NK-92 (cell line): Measurements from ENCODE around the gene KLHL26.
"Not testable (repeated sequence)": the region's sequence is repeated elsewhere in the genome, so short reads cannot be mapped to it uniquely, and the experiment has no call there.

Source experiments
- DNase-seq: peaks from one replicate; lab custom pipeline; 2025; ENCODE audit not compliant: unreplicated experiment; lab: John Stamatoyannopoulos, UW

KLHL26 gene

DNA sequence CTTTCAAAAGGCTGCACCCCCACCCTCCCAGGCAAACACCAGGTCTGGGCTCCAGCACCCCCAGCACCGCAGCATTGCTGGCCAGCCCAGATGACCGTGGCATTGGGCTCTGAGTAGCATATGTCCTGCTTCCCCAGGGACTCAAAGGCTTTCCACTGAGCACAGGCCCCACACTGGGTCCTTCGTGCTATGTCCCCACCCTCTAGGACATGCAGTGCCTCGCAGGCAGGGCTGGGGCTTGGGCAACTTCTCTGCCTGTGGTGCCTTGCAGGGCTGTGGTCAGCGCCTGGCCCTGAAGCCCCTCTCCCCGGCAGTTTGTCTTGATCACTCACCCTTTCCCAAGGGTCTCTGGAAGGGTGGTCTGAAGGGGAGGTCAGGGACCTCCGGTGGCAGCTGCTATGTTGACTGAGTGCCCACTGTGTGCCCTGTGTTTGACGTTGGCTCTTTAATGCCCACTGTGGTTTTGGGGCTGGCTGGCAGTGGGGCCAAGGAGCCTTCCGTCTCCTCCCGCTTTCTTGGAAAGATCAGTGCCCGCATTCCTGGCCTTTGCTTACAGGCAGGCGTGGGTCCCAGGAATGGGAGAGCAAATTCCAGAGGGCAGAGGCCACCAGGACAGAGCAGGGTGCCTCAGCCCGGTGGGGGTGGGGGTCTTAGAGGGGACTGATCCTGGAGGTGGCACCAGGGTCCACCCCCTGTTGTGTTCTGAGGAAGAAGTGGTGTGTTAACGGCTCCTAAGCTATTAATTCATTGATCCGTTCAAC, 26.3 kb downstream of the KLHL26 start:
- DNase-seq = no peak

DNA sequence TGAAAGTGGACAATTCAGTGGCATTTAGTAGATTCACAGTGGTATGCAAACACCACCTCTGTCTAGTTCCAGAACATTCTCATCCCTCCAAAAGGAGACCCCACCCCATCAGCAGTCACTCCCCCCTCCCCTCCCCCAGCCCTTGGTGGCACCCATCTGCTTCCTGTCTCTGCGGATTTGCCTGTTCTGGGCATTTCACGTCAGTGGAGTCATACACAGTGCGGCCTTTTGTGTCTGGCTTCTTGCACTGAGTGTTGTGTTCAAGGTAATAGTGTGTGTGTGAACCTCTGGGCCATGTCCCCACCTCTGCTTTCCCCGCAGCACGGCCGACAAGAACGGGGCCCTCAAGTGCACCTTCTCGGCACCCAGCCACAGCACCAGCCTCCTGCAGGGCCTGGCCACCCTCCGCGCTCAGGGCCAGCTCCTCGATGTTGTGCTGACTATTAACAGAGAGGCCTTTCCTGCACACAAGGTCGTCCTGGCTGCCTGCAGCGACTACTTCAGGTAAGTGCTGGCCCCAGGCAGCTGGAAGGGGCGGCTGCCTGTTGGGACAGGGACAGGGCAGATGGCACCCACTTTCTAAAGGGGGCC, 27.2 kb downstream of the KLHL26 start:
- DNase-seq = no peak

DNA sequence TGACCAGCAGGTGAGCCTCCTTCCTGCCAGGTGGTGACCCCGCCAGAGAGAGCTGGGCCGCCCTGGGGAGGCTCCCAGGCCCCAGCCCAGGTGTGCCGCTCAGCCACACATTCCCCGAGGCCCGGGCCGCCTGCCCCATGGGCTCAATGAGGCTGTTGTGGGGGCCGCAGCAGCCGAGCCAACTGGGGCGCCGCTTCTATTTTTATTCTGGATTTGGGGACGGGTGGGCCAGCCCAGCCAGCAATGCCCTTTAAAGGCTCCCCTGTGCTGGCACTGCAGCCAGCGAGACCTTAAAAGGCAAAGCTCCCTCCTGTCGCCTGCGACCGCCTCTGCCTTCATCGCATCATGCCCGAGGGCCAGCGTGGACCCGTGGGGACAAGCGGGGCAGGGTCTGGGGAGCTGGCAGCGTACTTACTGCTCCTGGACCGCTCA, 29.0 kb downstream of the KLHL26 start:
- no peak for DNase-seq

GRCh38 chr19:18666317-18666716, 29.5 kb downstream of the KLHL26 start:
- no peak for DNase-seq

DNA sequence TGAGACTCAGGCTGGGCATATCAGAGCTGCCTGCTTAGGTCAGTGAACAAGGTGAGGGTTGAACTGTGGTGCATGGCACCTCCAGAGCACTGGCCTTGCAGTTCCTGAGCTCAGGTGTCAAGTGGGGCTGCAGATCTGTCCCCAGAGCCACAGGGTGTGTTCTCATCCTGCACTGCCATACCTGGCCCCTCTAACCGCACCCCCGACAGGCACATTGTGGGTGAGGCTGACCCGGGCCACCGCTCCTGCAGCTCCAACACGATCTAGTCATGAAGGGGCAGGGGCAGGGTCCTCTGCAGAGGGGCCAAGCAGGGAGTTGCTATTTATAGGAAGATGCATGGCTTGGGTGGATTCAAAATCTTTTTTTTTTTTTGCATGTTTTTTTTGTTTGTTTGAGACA, 30.0 kb downstream of the KLHL26 start:
- no peak for DNase-seq

DNA sequence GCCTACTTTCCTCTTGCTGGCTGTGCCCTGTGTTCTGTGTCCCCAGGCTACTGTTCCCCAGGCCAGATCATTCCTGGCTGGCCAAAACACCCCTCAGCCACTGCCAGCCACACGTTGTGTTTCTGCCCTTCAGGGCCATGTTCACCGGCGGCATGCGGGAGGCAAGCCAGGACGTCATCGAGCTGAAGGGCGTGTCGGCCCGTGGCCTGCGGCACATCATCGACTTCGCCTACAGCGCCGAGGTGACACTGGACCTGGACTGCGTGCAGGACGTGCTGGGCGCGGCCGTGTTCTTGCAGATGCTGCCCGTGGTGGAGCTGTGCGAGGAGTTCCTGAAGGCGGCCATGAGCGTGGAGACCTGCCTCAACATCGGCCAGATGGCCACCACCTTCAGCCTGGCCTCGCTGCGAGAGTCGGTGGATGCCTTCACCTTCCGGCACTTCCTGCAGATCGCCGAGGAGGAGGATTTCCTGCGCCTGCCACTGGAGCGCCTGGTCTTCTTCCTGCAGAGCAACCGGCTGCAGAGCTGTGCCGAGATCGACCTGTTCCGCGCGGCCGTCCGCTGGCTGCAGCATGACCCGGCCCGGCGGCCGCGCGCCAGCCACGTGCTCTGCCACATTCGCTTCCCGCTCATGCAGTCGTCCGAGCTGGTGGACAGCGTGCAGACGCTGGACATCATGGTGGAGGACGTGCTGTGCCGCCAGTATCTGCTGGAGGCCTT, 30.9 kb downstream of the KLHL26 start:
- no peak for DNase-seq

DNA sequence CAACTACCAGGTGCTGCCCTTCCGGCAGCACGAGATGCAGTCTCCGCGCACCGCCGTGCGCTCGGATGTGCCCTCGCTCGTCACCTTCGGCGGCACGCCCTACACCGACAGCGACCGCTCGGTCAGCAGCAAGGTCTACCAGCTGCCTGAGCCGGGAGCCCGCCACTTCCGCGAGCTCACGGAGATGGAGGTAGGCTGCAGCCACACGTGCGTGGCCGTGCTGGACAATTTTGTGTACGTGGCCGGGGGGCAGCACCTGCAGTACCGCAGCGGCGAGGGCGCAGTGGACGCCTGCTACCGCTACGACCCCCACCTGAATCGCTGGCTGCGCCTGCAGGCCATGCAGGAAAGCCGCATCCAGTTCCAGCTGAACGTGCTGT, 31.4 kb downstream of the KLHL26 start:
- DNase-seq = no peak

DNA sequence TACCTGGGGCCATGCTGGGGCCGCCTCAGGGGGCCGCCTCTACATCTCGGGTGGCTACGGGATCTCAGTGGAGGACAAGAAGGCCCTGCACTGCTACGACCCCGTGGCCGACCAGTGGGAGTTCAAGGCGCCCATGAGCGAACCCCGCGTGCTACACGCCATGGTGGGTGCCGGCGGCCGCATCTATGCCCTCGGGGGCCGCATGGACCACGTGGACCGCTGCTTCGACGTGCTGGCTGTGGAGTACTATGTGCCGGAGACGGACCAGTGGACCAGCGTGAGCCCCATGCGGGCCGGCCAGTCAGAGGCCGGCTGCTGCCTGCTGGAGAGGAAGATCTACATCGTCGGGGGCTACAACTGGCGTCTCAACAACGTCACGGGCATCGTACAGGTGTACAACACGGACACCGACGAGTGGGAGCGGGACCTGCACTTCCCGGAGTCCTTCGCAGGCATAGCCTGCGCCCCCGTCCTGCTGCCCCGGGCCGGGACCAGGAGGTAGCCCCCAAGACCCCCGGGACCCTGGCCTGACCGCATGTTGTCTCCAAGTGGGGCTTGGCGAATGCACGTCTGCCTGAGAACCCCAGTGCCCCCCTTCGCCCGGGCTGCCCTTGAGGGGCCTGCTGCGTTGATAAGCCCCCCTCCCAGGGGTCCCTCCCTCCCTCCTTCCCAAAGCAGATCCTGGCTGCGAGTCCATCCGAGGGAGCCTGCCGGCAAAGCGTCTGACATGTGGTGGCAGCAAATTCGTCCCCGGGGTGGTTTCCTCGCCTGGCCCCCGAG, 32.1 kb downstream of the KLHL26 start:
- no peak for DNase-seq

- DNase-seq = no peak
These were observed 32.6 kb downstream of the KLHL26 start for GRCh38 chr19:18669524-18669817.

- no peak for DNase-seq
These were observed 33.1 kb downstream of the KLHL26 start for GRCh38 chr19:18669883-18670282.

DNA sequence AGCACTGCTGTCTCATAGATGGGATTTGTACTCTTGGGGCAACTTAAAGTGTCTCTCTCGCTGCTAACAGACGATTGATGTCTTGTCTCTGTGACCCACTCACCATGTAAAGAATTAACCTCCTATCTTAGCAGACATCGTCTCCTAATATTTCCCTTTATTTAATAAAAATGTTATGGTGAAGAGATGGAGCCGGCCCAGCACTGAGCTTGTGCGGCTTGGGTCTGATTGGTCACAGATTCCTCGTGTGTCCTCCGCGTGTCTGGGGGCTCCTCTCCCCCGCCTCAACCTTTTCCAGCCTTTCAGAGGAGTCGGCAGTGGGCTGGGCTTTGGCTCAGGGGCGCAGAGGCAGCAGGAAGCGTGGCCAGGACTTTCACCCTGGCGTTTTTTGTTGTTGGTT, 33.5 kb downstream of the KLHL26 start:
- DNase-seq = no peak

DNA sequence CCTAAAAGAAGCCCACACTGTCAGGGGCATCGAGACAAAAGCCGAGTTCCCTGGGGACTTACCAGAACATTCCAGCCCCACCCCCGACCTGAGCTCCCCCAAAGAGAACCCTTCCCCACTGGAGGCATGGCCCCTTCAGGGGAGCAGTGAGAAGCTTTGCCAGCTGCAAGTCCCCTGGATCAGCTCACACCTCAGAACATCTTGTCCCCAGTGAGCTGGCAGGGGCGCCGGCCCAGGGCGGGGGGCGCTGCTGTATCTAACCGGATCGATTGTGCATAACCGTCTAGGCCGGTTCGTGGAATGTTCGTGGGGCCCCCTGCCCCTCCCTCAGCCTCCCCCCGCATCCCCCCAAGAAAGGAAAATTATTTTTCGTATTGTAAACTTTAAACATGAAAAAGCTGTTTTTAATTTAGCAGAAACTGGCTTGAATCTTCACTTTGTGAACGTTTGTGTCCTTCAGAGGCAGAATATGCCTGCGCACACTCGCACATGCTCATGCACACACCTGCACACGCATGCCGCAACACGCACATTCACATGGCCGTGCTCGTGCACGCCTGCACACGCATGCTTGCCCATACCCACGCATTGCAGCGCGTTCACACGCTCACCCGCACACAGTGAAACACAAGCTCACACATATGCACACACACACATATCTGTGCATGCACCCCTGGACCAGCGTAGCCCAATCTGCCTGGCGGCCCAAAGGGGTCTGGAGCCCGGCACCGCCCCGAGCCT, 34.6 kb downstream of the KLHL26 start:
- DNase-seq = no peak

DNA sequence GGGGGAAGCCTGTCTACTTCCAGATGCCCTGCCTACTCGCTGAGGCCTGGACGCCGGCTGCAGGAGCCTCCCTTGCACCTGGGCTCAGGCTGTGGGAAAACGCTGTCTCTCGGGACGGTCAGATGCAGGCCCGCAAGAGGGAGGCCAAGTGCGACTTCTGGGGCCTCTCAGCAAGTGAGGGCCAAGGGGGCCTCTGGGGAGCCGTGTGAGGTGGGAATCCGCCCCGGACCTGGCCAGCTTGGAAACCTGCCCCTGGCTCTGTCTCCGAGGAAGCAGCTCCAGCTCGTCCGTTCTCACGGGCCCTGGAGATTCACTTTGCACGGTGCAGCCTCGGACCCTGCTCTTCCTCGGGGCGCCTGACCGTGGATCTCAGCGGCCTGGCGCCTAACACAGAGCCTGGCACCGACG, 35.2 kb downstream of the KLHL26 start:
- no peak for DNase-seq

DNA sequence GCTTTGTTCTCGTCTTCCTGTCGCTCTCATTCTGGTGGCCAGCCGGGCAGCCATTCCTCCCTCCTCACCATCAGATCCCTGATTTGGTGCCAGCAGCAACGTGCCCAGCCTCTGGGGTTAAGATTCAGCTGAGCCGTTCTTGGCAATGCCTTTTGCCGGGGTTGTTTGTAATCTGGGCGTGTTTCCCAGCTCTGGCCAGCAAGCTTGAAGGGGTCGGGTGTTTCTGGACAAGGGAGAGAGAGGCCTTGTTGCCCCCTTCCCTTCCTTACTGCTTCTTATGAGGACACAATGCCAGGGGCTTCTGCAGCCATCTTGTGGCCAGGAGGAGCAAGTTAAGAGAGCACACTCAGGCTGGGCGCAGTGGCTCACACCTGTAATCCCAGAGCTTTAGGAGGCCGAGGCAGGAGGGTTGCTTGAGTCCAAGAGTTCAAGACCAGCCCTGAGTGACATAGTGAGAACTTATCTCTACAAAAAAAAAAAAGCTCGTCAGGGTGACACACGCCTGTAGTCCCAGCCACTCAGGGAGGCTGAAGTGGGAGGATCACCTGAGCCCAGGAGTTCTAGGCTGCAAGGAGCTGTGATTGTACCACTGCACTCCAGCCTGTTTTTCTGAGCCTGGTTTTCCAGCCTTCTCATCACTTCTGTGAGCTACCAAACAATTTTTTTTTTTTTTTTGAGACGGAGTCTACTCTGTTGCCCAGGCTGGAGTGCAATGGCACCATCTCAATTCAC, 35.9 kb downstream of the KLHL26 start:
- DNase-seq = no peak

DNA sequence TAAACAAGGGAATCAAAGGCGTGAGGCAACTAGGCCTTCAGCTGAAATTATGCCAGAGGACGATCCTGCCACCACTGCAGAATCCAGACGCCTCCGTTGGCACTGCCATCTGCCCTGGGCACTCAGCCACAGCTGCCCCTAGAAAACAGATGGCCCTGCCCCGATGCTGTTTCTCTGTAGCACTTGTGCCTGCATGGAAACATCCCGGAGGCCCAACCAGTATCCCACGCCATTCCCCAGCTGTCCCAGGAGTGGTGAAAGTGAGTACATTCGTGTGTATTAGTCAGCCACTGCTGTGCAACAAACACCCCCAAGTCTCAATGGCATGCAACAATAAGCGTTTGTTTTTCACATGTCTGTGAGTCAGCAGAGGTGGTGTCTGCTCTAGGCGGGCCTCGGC, 37.8 kb downstream of the KLHL26 start:
- DNase-seq = no peak

- no peak for DNase-seq
These were observed 39.0 kb downstream of the KLHL26 start for GRCh38 chr19:18675779-18676178.

- DNase-seq = no peak
These were observed 39.9 kb downstream of the KLHL26 start for GRCh38 chr19:18676692-18677091.

DNA sequence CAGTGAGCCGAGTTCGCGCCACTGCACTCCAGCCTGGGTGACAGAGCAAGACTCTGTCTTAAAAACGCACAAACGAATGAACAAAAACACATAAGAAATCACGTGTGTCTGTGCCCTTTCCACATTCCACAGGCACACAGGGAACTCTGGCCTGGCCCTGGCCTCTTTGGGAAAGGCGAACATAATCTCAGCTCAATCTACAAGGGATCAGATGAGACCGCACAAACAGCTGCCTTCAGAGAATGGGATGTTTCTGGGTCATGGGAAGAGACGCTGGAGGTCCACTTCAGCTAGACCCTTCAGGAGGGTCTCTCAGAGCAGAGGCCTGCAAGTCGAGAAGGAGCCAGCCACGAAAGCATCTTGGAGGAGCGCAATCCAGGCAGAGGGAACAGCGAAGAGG, 40.3 kb downstream of the KLHL26 start:
- DNase-seq = no peak

GRCh38 chr19:18680148-18680547, 43.3 kb downstream of the KLHL26 start:
- DNase-seq = not testable (repeated sequence)

DNA sequence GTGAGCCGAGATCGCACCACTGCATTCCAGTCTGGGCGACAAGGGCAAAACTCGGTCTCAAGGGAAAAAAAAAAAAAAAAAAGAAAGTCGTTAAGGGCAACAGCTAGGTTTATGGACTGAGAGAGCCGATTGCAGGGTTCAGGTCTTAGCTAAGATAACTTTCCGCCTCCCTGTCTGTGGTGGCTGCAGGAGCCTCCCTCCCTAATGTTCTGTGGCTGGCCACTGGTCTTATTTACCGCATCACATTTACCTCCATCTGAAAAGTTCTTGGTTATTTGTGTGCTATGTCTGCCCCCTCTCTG, 45.9 kb downstream of the KLHL26 start:
- DNase-seq = no peak
